GM18526 (cell line): ENCODE measurements around the gene LAMC2.

Experiments used
- POLR2A ChIP-seq: IDR thresholded peaks from 3 replicates; pipeline ENCODE4 v1.6.1; 2011; ENCODE audit not compliant: insufficient read length; ENCODE audit errors: extremely low read depth

Gene LAMC2

GRCh38 chr1:183237046-183237445, 51.0 kb downstream of the LAMC2 start:
- TF ChIP-seq POLR2A = no peak

GRCh38 chr1:183238071-183238470, 52.0 kb downstream of the LAMC2 start:
- TF ChIP-seq POLR2A = no peak

GRCh38 chr1:183239220-183239742, 53.2 kb downstream of the LAMC2 start:
- TF ChIP-seq POLR2A = no peak

- no peak for TF ChIP-seq POLR2A
These were observed 53.9 kb downstream of the LAMC2 start for GRCh38 chr1:183239793-183240525.

GRCh38 chr1:183240526-183240825, 54.4 kb downstream of the LAMC2 start:
- TF ChIP-seq POLR2A = no peak

- no peak for TF ChIP-seq POLR2A
These were observed 55.4 kb downstream of the LAMC2 start for GRCh38 chr1:183241471-183241870.

GRCh38 chr1:183242556-183242955, 56.5 kb downstream of the LAMC2 start:
- TF ChIP-seq POLR2A = no peak

- TF ChIP-seq POLR2A = no peak
These were observed 57.3 kb downstream of the LAMC2 start for GRCh38 chr1:183243161-183244050.

GRCh38 chr1:183244466-183244865, 58.4 kb downstream of the LAMC2 start:
- TF ChIP-seq POLR2A = no peak

- no peak for TF ChIP-seq POLR2A
These were observed 59.3 kb downstream of the LAMC2 start for GRCh38 chr1:183245357-183245756.

- no peak for TF ChIP-seq POLR2A
These were observed 60.4 kb downstream of the LAMC2 start for GRCh38 chr1:183246436-183246835.

- no peak for TF ChIP-seq POLR2A
These were observed 61.0 kb downstream of the LAMC2 start for GRCh38 chr1:183247066-183247465.

GRCh38 chr1:183247484-183247883, 61.4 kb downstream of the LAMC2 start:
- TF ChIP-seq POLR2A = no peak

GRCh38 chr1:183247931-183248330, 61.9 kb downstream of the LAMC2 start:
- TF ChIP-seq POLR2A = no peak

GRCh38 chr1:183248989-183249691, 63.1 kb downstream of the LAMC2 start:
- no peak for TF ChIP-seq POLR2A
